ENCODE results near the gene MAP4.

Gene MAP4

DNA sequence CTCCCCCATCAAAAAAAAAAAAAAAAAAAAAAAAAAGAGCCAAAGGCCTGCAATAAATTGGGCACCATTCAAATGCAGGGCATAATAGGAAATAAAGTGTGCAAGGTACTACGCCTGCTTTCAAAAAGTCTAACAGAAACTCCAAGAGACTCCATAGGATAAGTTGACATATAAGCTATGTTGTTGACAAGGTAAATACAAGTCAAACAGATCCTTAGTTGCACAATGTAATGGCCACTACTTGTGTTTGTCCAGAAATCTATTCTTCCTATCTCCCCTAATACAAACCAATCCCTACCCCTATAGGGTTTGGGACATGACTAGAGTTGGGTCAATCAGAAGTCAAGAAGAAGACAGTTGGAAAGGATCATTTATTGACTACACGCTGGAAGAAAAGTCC lies 16.0 kb downstream of the MAP4 start:
- no peak for DNase-seq (ENCODE audit: low read depth)

DNA sequence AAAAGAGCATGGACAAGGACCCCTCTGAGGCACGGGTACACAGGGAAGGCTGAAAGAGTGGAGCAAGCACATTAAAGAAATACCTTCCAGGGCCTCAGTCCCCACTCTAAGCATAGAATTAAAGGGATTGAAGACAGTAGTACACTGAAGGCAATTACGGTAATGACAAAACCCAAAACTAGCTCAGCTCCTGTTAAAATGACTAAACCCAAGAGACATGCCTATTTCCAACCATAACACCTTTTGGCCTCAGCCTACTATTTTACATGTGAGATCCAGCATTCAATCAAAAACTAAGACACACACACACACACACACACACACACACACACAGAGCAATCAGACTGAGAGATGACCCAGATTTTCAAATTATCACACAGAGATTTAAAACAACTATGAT lies 19.8 kb downstream of the MAP4 start:
- TF ChIP-seq, protein P1, sequence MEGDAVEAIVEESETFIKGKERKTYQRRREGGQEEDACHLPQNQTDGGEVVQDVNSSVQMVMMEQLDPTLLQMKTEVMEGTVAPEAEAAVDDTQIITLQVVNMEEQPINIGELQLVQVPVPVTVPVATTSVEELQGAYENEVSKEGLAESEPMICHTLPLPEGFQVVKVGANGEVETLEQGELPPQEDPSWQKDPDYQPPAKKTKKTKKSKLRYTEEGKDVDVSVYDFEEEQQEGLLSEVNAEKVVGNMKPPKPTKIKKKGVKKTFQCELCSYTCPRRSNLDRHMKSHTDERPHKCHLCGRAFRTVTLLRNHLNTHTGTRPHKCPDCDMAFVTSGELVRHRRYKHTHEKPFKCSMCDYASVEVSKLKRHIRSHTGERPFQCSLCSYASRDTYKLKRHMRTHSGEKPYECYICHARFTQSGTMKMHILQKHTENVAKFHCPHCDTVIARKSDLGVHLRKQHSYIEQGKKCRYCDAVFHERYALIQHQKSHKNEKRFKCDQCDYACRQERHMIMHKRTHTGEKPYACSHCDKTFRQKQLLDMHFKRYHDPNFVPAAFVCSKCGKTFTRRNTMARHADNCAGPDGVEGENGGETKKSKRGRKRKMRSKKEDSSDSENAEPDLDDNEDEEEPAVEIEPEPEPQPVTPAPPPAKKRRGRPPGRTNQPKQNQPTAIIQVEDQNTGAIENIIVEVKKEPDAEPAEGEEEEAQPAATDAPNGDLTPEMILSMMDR (IDR thresholded peaks at IDR 0.05; ENCODE audit: low read length, missing control alignments): no peak
- no peak for DNase-seq (ENCODE audit: low read depth)
- no peak overlapping the region for H3K4me3 ChIP-seq (replicated peaks; ENCODE audit: low read depth, low read length)

More for the DNA sequence above, 16.0 kb downstream of the MAP4 start:
- TF ChIP-seq, protein P1 (IDR thresholded peaks at IDR 0.05; ENCODE audit: low read length, missing control alignments): no peak
- no peak overlapping the region for H3K4me3 ChIP-seq (replicated peaks; ENCODE audit: low read depth, low read length)

DNA sequence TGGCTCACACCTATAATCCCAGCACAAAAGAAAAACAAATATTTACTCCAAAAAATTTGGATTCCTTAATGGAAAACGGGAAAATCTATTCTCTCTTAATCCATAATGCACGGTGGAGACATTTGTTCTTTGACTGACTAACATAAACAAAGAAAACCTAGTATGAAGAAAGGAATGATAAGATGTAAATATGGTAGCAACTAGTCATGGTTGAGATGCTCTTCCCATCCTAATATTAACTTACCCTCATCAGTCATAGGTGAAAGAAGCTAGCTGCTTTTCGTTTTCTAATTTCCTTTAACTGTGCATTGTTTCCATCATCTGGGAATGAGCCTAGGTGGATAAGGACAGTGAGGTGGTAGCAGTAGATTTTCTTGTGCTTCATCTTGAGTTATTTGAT lies 22.0 kb downstream of the MAP4 start:
- no peak for DNase-seq (ENCODE audit: low read depth)
- H3K4me3 ChIP-seq (replicated peaks; ENCODE audit: low read depth, low read length): no peak overlapping the region
- TF ChIP-seq, protein P1 (IDR thresholded peaks at IDR 0.05; ENCODE audit: low read length, missing control alignments): no peak

DNA sequence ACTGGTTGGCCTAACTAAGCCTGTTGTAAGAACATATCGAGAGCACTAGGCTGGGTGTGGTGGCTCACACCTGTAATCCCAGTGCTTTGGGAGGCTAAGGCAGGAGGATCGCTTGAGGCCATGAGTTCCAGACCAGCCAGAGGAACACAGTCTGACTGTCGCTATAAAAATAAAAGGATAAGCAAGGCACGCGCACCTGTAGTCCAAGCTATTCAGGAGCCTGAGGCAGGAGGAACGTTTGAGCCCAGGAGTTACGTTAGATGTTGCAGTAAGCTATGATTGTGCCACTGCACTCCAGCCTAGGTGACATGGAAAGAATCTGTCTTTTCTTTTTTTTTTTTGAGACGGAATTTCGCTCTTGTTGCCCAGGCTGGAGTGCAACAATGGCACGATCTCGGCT lies 24.9 kb downstream of the MAP4 start:
- TF ChIP-seq, protein P1 (IDR thresholded peaks at IDR 0.05; ENCODE audit: low read length, missing control alignments): no peak
- no peak for DNase-seq (ENCODE audit: low read depth)
- no peak overlapping the region for H3K4me3 ChIP-seq (replicated peaks; ENCODE audit: low read depth, low read length)

DNA sequence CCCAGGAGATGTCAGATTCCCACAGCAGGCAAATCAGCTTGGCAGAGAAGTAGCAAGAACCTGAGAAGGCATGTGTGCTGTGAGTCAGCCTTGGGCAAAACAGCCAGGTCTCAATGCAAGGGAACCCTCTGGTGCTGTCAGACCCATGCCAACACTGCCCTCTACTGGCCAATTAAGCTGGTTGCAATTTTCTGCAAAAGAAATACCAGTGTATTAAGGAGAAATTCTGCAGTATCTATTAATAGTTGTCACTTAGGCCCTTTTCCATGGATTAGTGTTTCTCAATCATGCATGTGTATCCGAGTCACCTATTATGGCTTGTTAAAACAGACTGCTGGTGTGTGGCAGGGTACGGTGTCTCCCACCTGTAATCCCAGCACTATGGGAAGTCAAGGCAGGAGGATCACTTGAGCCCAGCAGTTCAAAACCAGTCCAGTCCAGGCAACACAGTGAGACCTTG lies 26.2 kb downstream of the MAP4 start:
- DNase-seq (ENCODE audit: low read depth): peak; percentile 96
- TF ChIP-seq, protein P1 (IDR thresholded peaks at IDR 0.05; ENCODE audit: low read length, missing control alignments): peak; percentile 89
- no peak overlapping the region for H3K4me3 ChIP-seq (replicated peaks; ENCODE audit: low read depth, low read length)

DNA sequence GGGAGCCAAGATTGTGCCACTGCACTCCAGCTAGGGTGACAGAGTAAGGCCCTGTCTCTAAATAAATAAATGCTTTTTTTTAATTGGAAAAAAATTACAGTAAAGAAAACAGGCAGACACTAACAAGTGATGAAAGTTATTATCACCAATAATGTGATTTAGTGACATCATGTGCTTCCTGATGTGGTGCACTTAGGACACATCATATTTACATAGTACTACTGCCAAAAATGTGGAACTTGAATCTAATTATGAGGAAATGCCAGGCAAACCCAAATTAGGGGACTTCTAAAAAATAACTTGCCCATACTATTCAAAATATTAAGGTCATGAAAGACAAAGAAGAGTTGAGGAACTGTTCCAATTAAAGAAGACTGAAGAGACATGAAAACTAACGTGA lies 30.8 kb downstream of the MAP4 start:
- H3K4me3 ChIP-seq (replicated peaks; ENCODE audit: low read depth, low read length): no peak overlapping the region
- TF ChIP-seq, protein P1 (IDR thresholded peaks at IDR 0.05; ENCODE audit: low read length, missing control alignments): no peak
- no peak for DNase-seq (ENCODE audit: low read depth)

DNA sequence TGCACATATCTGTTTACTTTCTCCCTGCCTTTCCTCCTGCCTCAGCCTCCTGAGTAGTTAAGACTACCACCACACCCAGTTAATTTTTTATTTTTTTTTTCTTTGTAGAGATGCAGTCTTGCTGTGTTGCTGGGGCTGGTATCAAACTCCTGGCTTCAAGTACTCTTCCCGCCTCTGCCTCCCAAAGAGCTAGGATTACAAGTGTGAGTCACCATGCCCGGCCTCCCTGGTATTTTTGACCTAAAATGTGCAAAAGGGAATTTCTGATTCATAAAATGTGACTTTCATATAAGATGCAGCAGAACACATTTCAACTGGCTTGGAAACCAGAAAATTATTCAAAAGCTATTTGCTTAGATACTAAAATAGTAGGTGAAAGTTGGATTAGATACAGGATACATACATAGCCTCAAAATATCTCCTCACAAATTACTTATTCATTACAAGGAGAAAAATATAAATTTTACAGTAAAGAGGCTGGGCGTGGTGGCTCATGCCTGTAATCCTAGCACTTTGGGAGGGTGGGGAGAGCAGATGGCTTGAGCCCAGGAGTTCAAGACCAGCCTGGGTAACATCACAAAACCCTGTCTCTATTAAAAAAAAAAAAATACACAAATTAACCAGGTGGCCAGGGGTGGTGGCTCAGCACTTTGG lies 32.0 kb downstream of the MAP4 start:
- TF ChIP-seq, protein P1 (IDR thresholded peaks at IDR 0.05; ENCODE audit: low read length, missing control alignments): no peak
- H3K4me3 ChIP-seq (replicated peaks; ENCODE audit: low read depth, low read length): no peak overlapping the region
- DNase-seq (ENCODE audit: low read depth): peak; percentile 72

All from fibroblast of pulmonary artery (primary cell).